GM23338 (cell line): ENCODE results near the gene RNF13. TPM values are rescaled to one million over a fixed set of nuclear protein-coding genes. Genes with fewer than 3 reads are reported as not detected.

Experiments
- ATAC-seq: fragments of 200-7000 bp; cut with Tn5 transposase; 3 replicates; pipeline ENCODE4 v1.9.1; 2020
- DNase-seq: peaks from one replicate; pipeline ENCODE4 v3.0.0-alpha.2; 2015; ENCODE audit warnings: low spot score
- H2AFZ ChIP-seq: fragments of 200-600 bp; sonication (generic); 2 replicates; pipeline ENCODE4 v1.8.0; 2016; ENCODE audit warnings: antibody characterized with exemption, mild to moderate bottlenecking, moderate library complexity
- H3F3A ChIP-seq: fragments of 200-600 bp; sonication (generic); replicated peaks from 2 replicates; pipeline ENCODE4 v1.8.0; 2017; ENCODE audit warnings: antibody characterized with exemption, mixed run types, low read depth
- H3K27ac ChIP-seq: fragments of 200-600 bp; sonication (generic); 2 replicates; pipeline ENCODE4 v1.6.1; 2016; ENCODE audit warnings: low read depth
- H3K27me3 ChIP-seq: fragments of 200-600 bp; sonication (generic); 2 replicates; pipeline ENCODE4 v1.8.0; 2016; ENCODE audit warnings: mild to moderate bottlenecking, mixed run types, moderate library complexity; ENCODE audit not compliant: insufficient read depth
- H3K36me3 ChIP-seq: fragments of 200-600 bp; sonication (generic); 2 replicates; pipeline ENCODE4 v1.8.0; 2016; ENCODE audit warnings: mild to moderate bottlenecking; ENCODE audit not compliant: insufficient read depth
- H3K4me1 ChIP-seq: fragments of 200-600 bp; sonication (generic); 2 replicates; pipeline ENCODE4 v1.8.0; 2016; ENCODE audit warnings: mild to moderate bottlenecking, moderate library complexity; ENCODE audit not compliant: insufficient read depth
- H3K4me2 ChIP-seq: fragments of 200-600 bp; sonication (generic); 2 replicates; pipeline ENCODE4 v1.7.1; 2017; ENCODE audit warnings: mixed run types
- H3K4me3 ChIP-seq: fragments of 200-600 bp; sonication (generic); 2 replicates; pipeline ENCODE4 v1.6.1; 2016; ENCODE audit warnings: mixed run types
- H3K79me2 ChIP-seq: fragments of 200-600 bp; sonication (generic); replicated peaks from 2 replicates; pipeline ENCODE4 v1.8.0; 2017; ENCODE audit warnings: mild to moderate bottlenecking; ENCODE audit not compliant: insufficient read depth
- H3K9me2 ChIP-seq: fragments of 200-600 bp; sonication (generic); 2 replicates; pipeline ENCODE4 v1.8.0; 2017; ENCODE audit not compliant: insufficient read depth
- H4K20me1 ChIP-seq: fragments of 200-600 bp; sonication (generic); replicated peaks from 2 replicates; pipeline ENCODE4 v1.8.0; 2017; ENCODE audit warnings: mild to moderate bottlenecking; ENCODE audit not compliant: insufficient read depth
- H3K27ac Mint-ChIP-seq: 2 replicates; pipeline ENCODE4 v1.8.0; 2020; ENCODE audit warnings: inconsistent platforms, mild to moderate bottlenecking, moderate library complexity, mixed read lengths
- H3K27me3 Mint-ChIP-seq: 3 replicates; pipeline ENCODE4 v1.8.0; 2022; ENCODE audit warnings: low read depth, mild to moderate bottlenecking, moderate library complexity, mixed read lengths, inconsistent platforms; ENCODE audit not compliant: insufficient read depth, poor library complexity
- H3K36me3 Mint-ChIP-seq: 3 replicates; pipeline ENCODE4 v1.8.0; 2021; ENCODE audit warnings: low read depth, mild to moderate bottlenecking, inconsistent platforms, moderate library complexity, mixed read lengths
- H3K4me1 Mint-ChIP-seq: 3 replicates; pipeline ENCODE4 v1.8.0; 2020; ENCODE audit warnings: mild to moderate bottlenecking, inconsistent platforms, mixed read lengths
- H3K4me3 Mint-ChIP-seq: 3 replicates; pipeline ENCODE4 v1.8.0; 2021; ENCODE audit warnings: moderate library complexity, mild to moderate bottlenecking, inconsistent platforms, mixed read lengths
- H3K9me3 Mint-ChIP-seq: 3 replicates; pipeline ENCODE4 v1.8.0; 2020; ENCODE audit warnings: moderate library complexity, mild to moderate bottlenecking, inconsistent platforms, mixed read lengths
- ETS1 ChIP-seq: IDR thresholded peaks from 2 replicates; pipeline ENCODE4 v1.6.1; 2016; ENCODE audit warnings: antibody characterized with exemption
- EZH2phosphoT487 ChIP-seq: fragments of 200-600 bp; sonication (generic); IDR thresholded peaks from one replicate; pipeline ENCODE4 v1.8.1; 2018; ENCODE audit warnings: antibody characterized with exemption; ENCODE audit not compliant: unreplicated experiment
- JUNB ChIP-seq: IDR thresholded peaks from one replicate; pipeline ENCODE4 v1.6.1; 2016; ENCODE audit warnings: antibody characterized with exemption; ENCODE audit not compliant: unreplicated experiment
- NANOG ChIP-seq: IDR thresholded peaks from 2 replicates; pipeline ENCODE4 v1.6.1; 2016; ENCODE audit warnings: antibody characterized with exemption, borderline replicate concordance
- POLR2AphosphoS5 ChIP-seq: IDR thresholded peaks from 2 replicates; pipeline ENCODE4 v1.6.1; 2016; ENCODE audit warnings: antibody characterized with exemption, low read depth
- STAT1 ChIP-seq: IDR thresholded peaks from one replicate; pipeline ENCODE4 v1.6.1; 2016; ENCODE audit warnings: antibody characterized with exemption; ENCODE audit not compliant: unreplicated experiment
- ZNF114 ChIP-seq: fragments of 250-450 bp; sonication (Bioruptor Pico); IDR thresholded peaks from 2 replicates; pipeline ENCODE4 v1.5.0; 2020; ENCODE audit warnings: mild to moderate bottlenecking, moderate library complexity
- polyA plus RNA-seq: library from polyadenylated mRNA; unstranded; fragments of >200 nt; fragmentation: Nextera tagmentation; extraction: Ambion mirVana; gene quantifications from 2 replicates; pipeline ENCODE4 v1.2.1, GENCODE V29; 2016
- total RNA-seq: library from RNA; depleted of rRNA; stranded (reverse); fragments of >200 nt; shearing (Covaris generic); gene quantifications from 2 replicates; pipeline ENCODE4 v1.2.3, GENCODE V29; 2014
- TF ChIP-seq, protein P1 (sequence below): fragments of 250-450 bp; sonication (Bioruptor Pico); IDR thresholded peaks from 2 replicates; pipeline ENCODE4 v1.5.0; 2020; ENCODE audit warnings: mild to moderate bottlenecking, moderate library complexity
- TF ChIP-seq, protein P2 (sequence below): IDR thresholded peaks from one replicate; pipeline ENCODE4 v1.6.1; 2018; ENCODE audit warnings: antibody characterized with exemption; ENCODE audit not compliant: unreplicated experiment

RNF13 gene
- total and polyA plus RNA-seq, 2 experiments from 2014 or later: 46.3 to 101 TPM

DNA sequence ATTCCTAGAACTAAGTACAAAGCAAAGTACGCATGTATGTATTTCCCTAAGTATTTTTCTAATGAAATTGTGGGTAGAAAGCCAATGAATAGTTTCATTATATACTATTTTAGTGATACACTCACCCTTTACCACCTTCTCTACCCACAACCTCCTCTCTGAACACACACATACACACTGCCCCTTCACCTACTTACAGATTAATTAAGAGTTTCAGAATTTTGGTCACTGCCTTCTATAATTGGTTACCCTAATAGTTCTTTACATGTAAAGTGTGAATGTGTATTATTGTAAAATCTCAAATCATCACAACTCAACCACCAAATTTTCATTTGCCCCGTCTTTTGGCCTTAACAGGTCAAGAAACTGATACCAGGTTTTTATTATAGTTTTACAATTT, 150.5 kb downstream of the RNF13 start (continued):
- TF ChIP-seq, protein P1, sequence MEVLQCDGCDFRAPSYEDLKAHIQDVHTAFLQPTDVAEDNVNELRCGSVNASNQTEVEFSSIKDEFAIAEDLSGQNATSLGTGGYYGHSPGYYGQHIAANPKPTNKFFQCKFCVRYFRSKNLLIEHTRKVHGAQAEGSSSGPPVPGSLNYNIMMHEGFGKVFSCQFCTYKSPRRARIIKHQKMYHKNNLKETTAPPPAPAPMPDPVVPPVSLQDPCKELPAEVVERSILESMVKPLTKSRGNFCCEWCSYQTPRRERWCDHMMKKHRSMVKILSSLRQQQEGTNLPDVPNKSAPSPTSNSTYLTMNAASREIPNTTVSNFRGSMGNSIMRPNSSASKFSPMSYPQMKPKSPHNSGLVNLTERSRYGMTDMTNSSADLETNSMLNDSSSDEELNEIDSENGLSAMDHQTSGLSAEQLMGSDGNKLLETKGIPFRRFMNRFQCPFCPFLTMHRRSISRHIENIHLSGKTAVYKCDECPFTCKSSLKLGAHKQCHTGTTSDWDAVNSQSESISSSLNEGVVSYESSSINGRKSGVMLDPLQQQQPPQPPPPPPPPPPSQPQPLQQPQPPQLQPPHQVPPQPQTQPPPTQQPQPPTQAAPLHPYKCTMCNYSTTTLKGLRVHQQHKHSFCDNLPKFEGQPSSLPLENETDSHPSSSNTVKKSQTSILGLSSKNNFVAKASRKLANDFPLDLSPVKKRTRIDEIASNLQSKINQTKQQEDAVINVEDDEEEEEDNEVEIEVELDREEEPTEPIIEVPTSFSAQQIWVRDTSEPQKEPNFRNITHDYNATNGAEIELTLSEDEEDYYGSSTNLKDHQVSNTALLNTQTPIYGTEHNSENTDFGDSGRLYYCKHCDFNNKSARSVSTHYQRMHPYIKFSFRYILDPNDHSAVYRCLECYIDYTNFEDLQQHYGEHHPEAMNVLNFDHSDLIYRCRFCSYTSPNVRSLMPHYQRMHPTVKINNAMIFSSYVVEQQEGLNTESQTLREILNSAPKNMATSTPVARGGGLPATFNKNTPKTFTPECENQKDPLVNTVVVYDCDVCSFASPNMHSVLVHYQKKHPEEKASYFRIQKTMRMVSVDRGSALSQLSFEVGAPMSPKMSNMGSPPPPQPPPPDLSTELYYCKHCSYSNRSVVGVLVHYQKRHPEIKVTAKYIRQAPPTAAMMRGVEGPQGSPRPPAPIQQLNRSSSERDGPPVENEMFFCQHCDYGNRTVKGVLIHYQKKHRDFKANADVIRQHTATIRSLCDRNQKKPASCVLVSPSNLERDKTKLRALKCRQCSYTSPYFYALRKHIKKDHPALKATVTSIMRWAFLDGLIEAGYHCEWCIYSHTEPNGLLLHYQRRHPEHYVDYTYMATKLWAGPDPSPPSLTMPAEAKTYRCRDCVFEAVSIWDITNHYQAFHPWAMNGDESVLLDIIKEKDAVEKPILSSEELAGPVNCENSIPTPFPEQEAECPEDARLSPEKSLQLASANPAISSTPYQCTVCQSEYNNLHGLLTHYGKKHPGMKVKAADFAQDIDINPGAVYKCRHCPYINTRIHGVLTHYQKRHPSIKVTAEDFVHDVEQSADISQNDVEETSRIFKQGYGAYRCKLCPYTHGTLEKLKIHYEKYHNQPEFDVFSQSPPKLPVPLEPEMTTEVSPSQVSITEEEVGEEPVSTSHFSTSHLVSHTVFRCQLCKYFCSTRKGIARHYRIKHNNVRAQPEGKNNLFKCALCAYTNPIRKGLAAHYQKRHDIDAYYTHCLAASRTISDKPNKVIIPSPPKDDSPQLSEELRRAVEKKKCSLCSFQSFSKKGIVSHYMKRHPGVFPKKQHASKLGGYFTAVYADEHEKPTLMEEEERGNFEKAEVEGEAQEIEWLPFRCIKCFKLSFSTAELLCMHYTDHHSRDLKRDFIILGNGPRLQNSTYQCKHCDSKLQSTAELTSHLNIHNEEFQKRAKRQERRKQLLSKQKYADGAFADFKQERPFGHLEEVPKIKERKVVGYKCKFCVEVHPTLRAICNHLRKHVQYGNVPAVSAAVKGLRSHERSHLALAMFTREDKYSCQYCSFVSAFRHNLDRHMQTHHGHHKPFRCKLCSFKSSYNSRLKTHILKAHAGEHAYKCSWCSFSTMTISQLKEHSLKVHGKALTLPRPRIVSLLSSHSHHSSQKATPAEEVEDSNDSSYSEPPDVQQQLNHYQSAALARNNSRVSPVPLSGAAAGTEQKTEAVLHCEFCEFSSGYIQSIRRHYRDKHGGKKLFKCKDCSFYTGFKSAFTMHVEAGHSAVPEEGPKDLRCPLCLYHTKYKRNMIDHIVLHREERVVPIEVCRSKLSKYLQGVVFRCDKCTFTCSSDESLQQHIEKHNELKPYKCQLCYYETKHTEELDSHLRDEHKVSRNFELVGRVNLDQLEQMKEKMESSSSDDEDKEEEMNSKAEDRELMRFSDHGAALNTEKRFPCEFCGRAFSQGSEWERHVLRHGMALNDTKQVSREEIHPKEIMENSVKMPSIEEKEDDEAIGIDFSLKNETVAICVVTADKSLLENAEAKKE (CRISPR knock-in tag): no peak
- no peak for TF ChIP-seq EZH2phosphoT487

- H3F3A ChIP-seq: no peaks in the 10 kb centered on the region
- no peak overlapping the region for H3K4me2 ChIP-seq
- H3K27me3 Mint-ChIP-seq: peaks cover 5% of the 10 kb centered on the region
- peaks cover 82% of the 10 kb centered on the region for H3K79me2 ChIP-seq
- H3K4me3 Mint-ChIP-seq: no peak overlapping the region
- peaks cover 74% of the 10 kb centered on the region for H3K36me3 Mint-ChIP-seq
- peaks cover 15% of the 10 kb centered on the region for H4K20me1 ChIP-seq
- H3K27ac ChIP-seq: no peak overlapping the region
- H3K9me3 Mint-ChIP-seq: no peaks in the 10 kb centered on the region; the same call in 2 of the 3 replicates
- peaks cover 41% of the 10 kb centered on the region for H3K4me1 Mint-ChIP-seq
- no peaks in the 10 kb centered on the region for H3K27me3 ChIP-seq
- H3K4me1 ChIP-seq: peaks cover 26% of the 10 kb centered on the region
- no peak overlapping the region for H3K4me3 ChIP-seq
- H3K27ac Mint-ChIP-seq: no peak overlapping the region
- ATAC-seq (no peak), DNase-seq (no peak)
- H2AFZ ChIP-seq: no peak overlapping the region
- H3K9me2 ChIP-seq: no peaks in the 10 kb centered on the region
- peaks cover 3% of the 10 kb centered on the region; the same call in 1 of the 2 replicates for H3K36me3 ChIP-seq
- no peak for TF ChIP-seq EZH2phosphoT487
- TF ChIP-seq, protein P2, sequence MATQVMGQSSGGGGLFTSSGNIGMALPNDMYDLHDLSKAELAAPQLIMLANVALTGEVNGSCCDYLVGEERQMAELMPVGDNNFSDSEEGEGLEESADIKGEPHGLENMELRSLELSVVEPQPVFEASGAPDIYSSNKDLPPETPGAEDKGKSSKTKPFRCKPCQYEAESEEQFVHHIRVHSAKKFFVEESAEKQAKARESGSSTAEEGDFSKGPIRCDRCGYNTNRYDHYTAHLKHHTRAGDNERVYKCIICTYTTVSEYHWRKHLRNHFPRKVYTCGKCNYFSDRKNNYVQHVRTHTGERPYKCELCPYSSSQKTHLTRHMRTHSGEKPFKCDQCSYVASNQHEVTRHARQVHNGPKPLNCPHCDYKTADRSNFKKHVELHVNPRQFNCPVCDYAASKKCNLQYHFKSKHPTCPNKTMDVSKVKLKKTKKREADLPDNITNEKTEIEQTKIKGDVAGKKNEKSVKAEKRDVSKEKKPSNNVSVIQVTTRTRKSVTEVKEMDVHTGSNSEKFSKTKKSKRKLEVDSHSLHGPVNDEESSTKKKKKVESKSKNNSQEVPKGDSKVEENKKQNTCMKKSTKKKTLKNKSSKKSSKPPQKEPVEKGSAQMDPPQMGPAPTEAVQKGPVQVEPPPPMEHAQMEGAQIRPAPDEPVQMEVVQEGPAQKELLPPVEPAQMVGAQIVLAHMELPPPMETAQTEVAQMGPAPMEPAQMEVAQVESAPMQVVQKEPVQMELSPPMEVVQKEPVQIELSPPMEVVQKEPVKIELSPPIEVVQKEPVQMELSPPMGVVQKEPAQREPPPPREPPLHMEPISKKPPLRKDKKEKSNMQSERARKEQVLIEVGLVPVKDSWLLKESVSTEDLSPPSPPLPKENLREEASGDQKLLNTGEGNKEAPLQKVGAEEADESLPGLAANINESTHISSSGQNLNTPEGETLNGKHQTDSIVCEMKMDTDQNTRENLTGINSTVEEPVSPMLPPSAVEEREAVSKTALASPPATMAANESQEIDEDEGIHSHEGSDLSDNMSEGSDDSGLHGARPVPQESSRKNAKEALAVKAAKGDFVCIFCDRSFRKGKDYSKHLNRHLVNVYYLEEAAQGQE: no peak
- no peak for TF ChIP-seq STAT1
- TF ChIP-seq POLR2AphosphoS5: no peak
- no peak for TF ChIP-seq JUNB
- no peak for TF ChIP-seq ZNF114 (CRISPR knock-in tag)
- TF ChIP-seq NANOG: no peak
- no peak for TF ChIP-seq ETS1
Observed at GRCh38 chr3:149964291-149964690, 151.3 kb downstream of the RNF13 start.
